Measurements from ENCODE around the gene PRDM16. TPM values are rescaled to one million over a fixed set of nuclear protein-coding genes. Genes with fewer than 3 reads are reported as not detected.

Gene PRDM16
- total and polyA plus RNA-seq, 2 of the 4 experiments (the other 2 are of a cell fraction), result 0.02 TPM; not detected in 1

- H4K20me1 ChIP-seq (ENCODE audit: insufficient read depth, low read length), result no peaks in the 10 kb centered on the region
- H2AK5ac ChIP-seq (ENCODE audit: low read depth, low read length), result no peak overlapping the region
- H3K9ac ChIP-seq (ENCODE audit: low read depth, low read length), result no peak overlapping the region
- H3K36me3 ChIP-seq (ENCODE audit: control insufficient read depth, insufficient read depth, low read length), result no peaks in the 10 kb centered on the region
- no peak overlapping the region for H2BK20ac ChIP-seq (ENCODE audit: low read depth, low read length)
- no peak for ATAC-seq (ENCODE audit: low read depth)
- H3K56ac ChIP-seq (ENCODE audit: extremely low read depth, insufficient read depth, low read length), result no peak overlapping the region
- BruUV-seq (replicated peaks), result no TSS peak
- H2AFZ ChIP-seq (replicated peaks; ENCODE audit: low read length, poor library complexity), result no peak overlapping the region
- H2AK9ac ChIP-seq (replicated peaks; ENCODE audit: low read depth, low read length, poor library complexity), result no peak overlapping the region
- H3K14ac ChIP-seq (replicated peaks; ENCODE audit: low read depth, low read length), result no peak overlapping the region
- intact Hi-C loops (cut with micrococcal nuclease), result no loop called here
- dilution Hi-C loops (cut with HindIII; ENCODE audit: low sequenced_read_pairs, unreplicated experiment), result no loop called here
- TF ChIP-seq MXI1 (IDR thresholded peaks at IDR 0.05; ENCODE audit: borderline replicate concordance, low read depth, low read length) (no peak), SMC3 (IDR thresholded peaks at IDR 0.05; ENCODE audit: low read depth, low read length) (no peak), CEBPB (IDR thresholded peaks at IDR 0.05; ENCODE audit: low read depth, low read length) (no peak), CHD1 (IDR thresholded peaks at IDR 0.05; ENCODE audit: low read depth, low read length) (no peak), FOS (IDR thresholded peaks at IDR 0.05; ENCODE audit: low read depth, low read length) (no peak), POLR2A (IDR thresholded peaks at IDR 0.05; ENCODE audit: low read depth, low read length) (no peak), RAD21 (IDR thresholded peaks at IDR 0.05; ENCODE audit: low read length) (no peak), MAZ (IDR thresholded peaks at IDR 0.05; ENCODE audit: borderline replicate concordance, low read depth, low read length) (no peak), RFX5 (IDR thresholded peaks at IDR 0.05; ENCODE audit: low read depth, low read length) (no peak), USF2 (IDR thresholded peaks at IDR 0.05; ENCODE audit: low read depth, low read length) (no peak), MAFK (IDR thresholded peaks at IDR 0.05; ENCODE audit: low read depth, low read length) (no peak), BHLHE40 (IDR thresholded peaks at IDR 0.05; ENCODE audit: low read depth, low read length) (no peak), RCOR1 (IDR thresholded peaks at IDR 0.05; ENCODE audit: insufficient replicate concordance, low read length) (no peak), NFE2L2 (IDR thresholded peaks at IDR 0.05; ENCODE audit: low read depth, low read length) (no peak)
- TF ChIP-seq, protein P1, sequence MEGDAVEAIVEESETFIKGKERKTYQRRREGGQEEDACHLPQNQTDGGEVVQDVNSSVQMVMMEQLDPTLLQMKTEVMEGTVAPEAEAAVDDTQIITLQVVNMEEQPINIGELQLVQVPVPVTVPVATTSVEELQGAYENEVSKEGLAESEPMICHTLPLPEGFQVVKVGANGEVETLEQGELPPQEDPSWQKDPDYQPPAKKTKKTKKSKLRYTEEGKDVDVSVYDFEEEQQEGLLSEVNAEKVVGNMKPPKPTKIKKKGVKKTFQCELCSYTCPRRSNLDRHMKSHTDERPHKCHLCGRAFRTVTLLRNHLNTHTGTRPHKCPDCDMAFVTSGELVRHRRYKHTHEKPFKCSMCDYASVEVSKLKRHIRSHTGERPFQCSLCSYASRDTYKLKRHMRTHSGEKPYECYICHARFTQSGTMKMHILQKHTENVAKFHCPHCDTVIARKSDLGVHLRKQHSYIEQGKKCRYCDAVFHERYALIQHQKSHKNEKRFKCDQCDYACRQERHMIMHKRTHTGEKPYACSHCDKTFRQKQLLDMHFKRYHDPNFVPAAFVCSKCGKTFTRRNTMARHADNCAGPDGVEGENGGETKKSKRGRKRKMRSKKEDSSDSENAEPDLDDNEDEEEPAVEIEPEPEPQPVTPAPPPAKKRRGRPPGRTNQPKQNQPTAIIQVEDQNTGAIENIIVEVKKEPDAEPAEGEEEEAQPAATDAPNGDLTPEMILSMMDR (conservative IDR thresholded peaks at IDR 0.05; ENCODE audit: low read depth, low read length), result no peak
- TF ChIP-seq, protein P2, sequence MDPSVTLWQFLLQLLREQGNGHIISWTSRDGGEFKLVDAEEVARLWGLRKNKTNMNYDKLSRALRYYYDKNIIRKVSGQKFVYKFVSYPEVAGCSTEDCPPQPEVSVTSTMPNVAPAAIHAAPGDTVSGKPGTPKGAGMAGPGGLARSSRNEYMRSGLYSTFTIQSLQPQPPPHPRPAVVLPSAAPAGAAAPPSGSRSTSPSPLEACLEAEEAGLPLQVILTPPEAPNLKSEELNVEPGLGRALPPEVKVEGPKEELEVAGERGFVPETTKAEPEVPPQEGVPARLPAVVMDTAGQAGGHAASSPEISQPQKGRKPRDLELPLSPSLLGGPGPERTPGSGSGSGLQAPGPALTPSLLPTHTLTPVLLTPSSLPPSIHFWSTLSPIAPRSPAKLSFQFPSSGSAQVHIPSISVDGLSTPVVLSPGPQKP (IDR thresholded peaks at IDR 0.05; ENCODE audit: borderline replicate concordance, low read depth, low read length), result no peak
- WGBS, 2 experiments (ENCODE audit: extremely low coverage in 2 of 2, insufficient read length in 1 of 2), result 86% methylated on average over 13 of the region's 18 CpGs; no CpG with 5 or more reads in 1 of the 2 experiments
- H3K9me3 ChIP-seq (ENCODE audit: control insufficient read depth, insufficient read depth, low read length), result no peaks in the 10 kb centered on the region
- no peaks in the 10 kb centered on the region for H3K9me1 ChIP-seq (ENCODE audit: insufficient read depth, low read length)
- no peak overlapping the region for H2BK15ac ChIP-seq (ENCODE audit: low read depth, low read length)
- CTCF ChIA-PET, result no interaction called here
- no peak overlapping the region for H2BK5ac ChIP-seq (ENCODE audit: low read depth, low read length, poor library complexity, severe bottlenecking)
- H3K79me1 ChIP-seq (ENCODE audit: low read depth in 1 of 2, low read length in 2 of 2), result no peaks in the 10 kb centered on the region
- no peak overlapping the region for H3K18ac ChIP-seq (ENCODE audit: low read depth, low read length)
- in situ Hi-C loops (cut with MboI; ENCODE audit: low sequenced_read_pairs), result no loop called here
- H3K4me3 ChIP-seq (ENCODE audit: insufficient read depth, low read depth, low read length), result no peak overlapping the region
- H4K5ac ChIP-seq (ENCODE audit: low read depth, low read length), result no peak overlapping the region
- H3K4me2 ChIP-seq (ENCODE audit: low read depth, low read length), result no peak overlapping the region
- H4K8ac ChIP-seq (ENCODE audit: low read depth in 2 of 2, low read length in 2 of 2), result no peak overlapping the region
- H4K91ac ChIP-seq (ENCODE audit: insufficient read depth, low read depth, low read length), result no peak overlapping the region
- no peak overlapping the region for H3K23ac ChIP-seq (ENCODE audit: low read depth, low read length)
- H2BK120ac ChIP-seq (ENCODE audit: low read depth, low read length), result no peak overlapping the region
- H3K4me1 ChIP-seq (ENCODE audit: control insufficient read depth, insufficient read depth, low read length), result peaks cover 1% of the 10 kb centered on the region; the same call in 1 of the 2 replicates
- no peak for DNase-seq
- H3K27ac ChIP-seq (ENCODE audit: insufficient read depth, low read length), result no peak overlapping the region
- POLR2A ChIA-PET (ENCODE audit: unreplicated experiment), result no interaction called here
- H3K4ac ChIP-seq (ENCODE audit: low read depth, low read length), result no peak overlapping the region
- peaks cover 36% of the 10 kb centered on the region for H3K27me3 ChIP-seq (ENCODE audit: control insufficient read depth, insufficient read depth, low read length)
These were observed 295.5 kb downstream of the PRDM16 start for GRCh38 chr1:3364551-3364950.
